ENCODE measurements around the gene ESCO1. TPM values are rescaled to one million over a fixed set of nuclear protein-coding genes. Genes with fewer than 3 reads are reported as not detected.
A peak's percentile ranks its signal among the peaks of the same experiment; 100 is the strongest.
"Not testable (repeated sequence)": the region's sequence is repeated elsewhere in the genome, so short reads cannot be mapped to it uniquely, and the experiment has no call there.

The ESCO1 gene
- total RNA-seq, 1 experiment from 2014 or later = 12.0 TPM

- peak; percentile 13 for DNase-seq (ENCODE audit: low read depth)
Observed at GRCh38 chr18:21593540-21594257, 6.8 kb downstream of the ESCO1 start.

GRCh38 chr18:21592361-21592760, 8.1 kb downstream of the ESCO1 start:
- not testable (repeated sequence) for DNase-seq (ENCODE audit: low read depth)

GRCh38 chr18:21584391-21584790, 16.1 kb downstream of the ESCO1 start:
- DNase-seq (ENCODE audit: low read depth) = no peak

GRCh38 chr18:21575656-21576055, 24.8 kb downstream of the ESCO1 start:
- DNase-seq (ENCODE audit: low read depth) = no peak

DNA sequence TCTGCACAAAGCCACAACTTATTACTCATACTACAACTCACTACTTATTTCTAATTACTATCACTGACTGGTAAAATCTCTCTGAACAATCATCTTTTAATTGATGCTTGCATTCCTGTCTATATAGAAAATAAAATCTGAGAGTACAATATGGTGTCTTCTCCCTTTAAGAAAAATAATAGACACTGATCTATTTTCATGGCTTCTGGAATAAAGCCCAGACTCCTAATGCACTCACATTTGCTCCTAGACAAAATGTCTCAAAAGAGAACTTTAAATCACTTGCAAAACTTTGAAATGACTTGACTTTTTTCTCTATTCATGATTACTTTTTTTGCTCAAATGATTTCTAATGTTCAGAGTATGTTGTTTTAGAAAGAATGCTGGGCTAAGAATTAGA, 28.7 kb downstream of the ESCO1 start:
- no peak for DNase-seq (ENCODE audit: low read depth)

DNA sequence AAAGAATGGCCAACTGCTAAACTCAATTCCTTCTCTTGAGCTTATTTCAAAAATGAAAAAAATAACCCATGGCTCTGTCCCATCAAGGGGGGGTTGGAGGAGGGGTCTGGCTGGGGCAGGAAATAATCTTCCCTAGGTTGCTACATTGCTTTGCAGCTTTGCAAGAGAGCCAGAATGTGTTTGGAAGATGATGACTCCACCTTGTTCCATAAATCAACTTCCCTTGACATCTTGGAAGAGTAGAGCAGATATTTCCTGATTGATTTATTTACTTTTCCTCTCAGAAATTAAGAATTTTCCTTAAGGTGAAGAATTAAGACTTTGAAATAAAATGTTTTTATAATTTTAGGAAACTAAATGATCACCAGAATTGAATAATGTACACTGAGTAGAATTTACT, 41.3 kb downstream of the ESCO1 start:
- DNase-seq (ENCODE audit: low read depth) = no peak

- DNase-seq (ENCODE audit: low read depth) = no peak
Observed at GRCh38 chr18:21557607-21558253, 42.8 kb downstream of the ESCO1 start.

- no peak for DNase-seq (ENCODE audit: low read depth)
Observed at GRCh38 chr18:21550510-21550970, 50.0 kb downstream of the ESCO1 start.

- DNase-seq (ENCODE audit: low read depth) = no peak
Observed at GRCh38 chr18:21548647-21549046, 51.9 kb downstream of the ESCO1 start.

DNA sequence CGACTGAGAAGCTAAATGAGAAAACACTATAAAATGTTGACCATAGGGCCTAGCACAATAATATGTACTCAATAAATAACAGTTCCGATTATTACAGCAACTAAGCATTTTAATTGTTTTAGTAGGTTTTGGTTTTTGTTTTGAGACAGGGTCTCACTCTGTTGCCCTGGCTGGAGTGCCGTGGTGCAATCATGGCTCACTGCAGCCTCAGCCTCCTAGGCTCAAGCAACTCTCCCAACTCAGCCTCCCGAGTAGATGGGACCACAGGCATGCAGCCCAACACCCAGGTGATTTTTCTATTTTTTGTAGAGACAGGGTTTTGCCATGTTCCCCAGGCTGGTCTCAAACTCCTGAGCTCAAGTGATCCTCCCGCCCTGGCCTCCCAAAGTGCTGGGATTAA, 54.1 kb downstream of the ESCO1 start:
- DNase-seq (ENCODE audit: low read depth) = no peak

DNA sequence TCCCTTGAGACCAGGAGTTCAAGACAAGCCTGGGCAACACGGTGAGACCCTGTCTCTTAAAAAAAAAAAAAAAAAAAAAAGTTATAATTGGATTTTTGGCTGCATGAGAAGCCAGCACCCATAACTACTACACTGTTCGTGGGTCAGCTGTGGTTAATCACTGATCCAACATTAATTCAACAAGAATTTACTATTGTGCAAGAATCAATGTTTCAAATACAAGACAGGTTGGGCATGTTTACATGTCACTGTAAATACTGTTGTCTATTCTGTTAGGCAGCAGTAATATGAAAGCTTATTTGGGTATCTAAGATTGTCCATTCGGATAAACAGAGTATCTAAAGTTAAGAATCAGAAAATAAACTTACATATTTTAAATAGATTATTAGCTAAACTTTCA, 62.3 kb downstream of the ESCO1 start:
- no peak for DNase-seq (ENCODE audit: low read depth)

GRCh38 chr18:21534327-21534726, 66.2 kb downstream of the ESCO1 start:
- no peak for DNase-seq (ENCODE audit: low read depth)

- DNase-seq (ENCODE audit: low read depth) = no peak
Observed at GRCh38 chr18:21526463-21526862, 74.0 kb downstream of the ESCO1 start.

GRCh38 chr18:21525916-21526315, 74.6 kb downstream of the ESCO1 start:
- no peak for DNase-seq (ENCODE audit: low read depth)

GRCh38 chr18:21522530-21522929, 78.0 kb downstream of the ESCO1 start:
- no peak for DNase-seq (ENCODE audit: low read depth)

GRCh38 chr18:21513741-21514140, 86.8 kb downstream of the ESCO1 start:
- DNase-seq (ENCODE audit: low read depth) = no peak

GRCh38 chr18:21513292-21513691, 87.2 kb downstream of the ESCO1 start:
- no peak for DNase-seq (ENCODE audit: low read depth)

DNA sequence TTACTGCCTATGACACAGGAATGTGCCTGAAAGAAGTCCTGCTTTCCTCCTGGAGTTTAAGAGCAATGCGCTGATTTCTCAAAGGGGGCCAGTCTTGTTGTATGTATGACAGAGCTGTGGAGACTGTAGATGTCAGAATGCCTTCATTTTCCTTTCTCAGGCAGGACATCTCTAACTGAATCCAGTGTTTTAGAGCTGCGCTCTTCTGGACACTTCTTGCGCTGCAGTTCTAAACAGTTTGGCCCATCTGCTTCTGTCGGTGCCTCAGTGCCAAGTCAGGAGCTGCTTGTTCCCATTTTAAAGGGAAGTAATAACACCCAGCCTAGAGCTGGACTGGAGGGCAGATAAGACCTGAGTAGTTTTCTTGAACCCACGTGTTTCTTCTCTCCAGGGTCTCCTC, 91.4 kb downstream of the ESCO1 start:
- no peak for DNase-seq (ENCODE audit: low read depth)

GRCh38 chr18:21507913-21508701, 92.4 kb downstream of the ESCO1 start:
- DNase-seq (ENCODE audit: low read depth) = no peak

GRCh38 chr18:21502661-21503060, 97.8 kb downstream of the ESCO1 start:
- DNase-seq (ENCODE audit: low read depth) = no peak

GRCh38 chr18:21499997-21500396, 100.5 kb downstream of the ESCO1 start:
- no peak for DNase-seq (ENCODE audit: low read depth)

GRCh38 chr18:21496277-21496835, 104.1 kb downstream of the ESCO1 start:
- DNase-seq (ENCODE audit: low read depth) = no peak
